ENCODE results near the gene CDC42.

Gene CDC42

GRCh38 chr1:22038036-22038435, 14.5 kb upstream of the CDC42 start:
- FAIRE-seq: no peak

- no peak for FAIRE-seq
Observed at GRCh38 chr1:22039594-22040285, 12.8 kb upstream of the CDC42 start.

- no peak for FAIRE-seq
Observed at GRCh38 chr1:22040286-22040623, 12.3 kb upstream of the CDC42 start.

GRCh38 chr1:22041505-22041904, 11.0 kb upstream of the CDC42 start:
- no peak for FAIRE-seq

GRCh38 chr1:22043198-22043769, 9.2 kb upstream of the CDC42 start:
- FAIRE-seq: no peak

DNA sequence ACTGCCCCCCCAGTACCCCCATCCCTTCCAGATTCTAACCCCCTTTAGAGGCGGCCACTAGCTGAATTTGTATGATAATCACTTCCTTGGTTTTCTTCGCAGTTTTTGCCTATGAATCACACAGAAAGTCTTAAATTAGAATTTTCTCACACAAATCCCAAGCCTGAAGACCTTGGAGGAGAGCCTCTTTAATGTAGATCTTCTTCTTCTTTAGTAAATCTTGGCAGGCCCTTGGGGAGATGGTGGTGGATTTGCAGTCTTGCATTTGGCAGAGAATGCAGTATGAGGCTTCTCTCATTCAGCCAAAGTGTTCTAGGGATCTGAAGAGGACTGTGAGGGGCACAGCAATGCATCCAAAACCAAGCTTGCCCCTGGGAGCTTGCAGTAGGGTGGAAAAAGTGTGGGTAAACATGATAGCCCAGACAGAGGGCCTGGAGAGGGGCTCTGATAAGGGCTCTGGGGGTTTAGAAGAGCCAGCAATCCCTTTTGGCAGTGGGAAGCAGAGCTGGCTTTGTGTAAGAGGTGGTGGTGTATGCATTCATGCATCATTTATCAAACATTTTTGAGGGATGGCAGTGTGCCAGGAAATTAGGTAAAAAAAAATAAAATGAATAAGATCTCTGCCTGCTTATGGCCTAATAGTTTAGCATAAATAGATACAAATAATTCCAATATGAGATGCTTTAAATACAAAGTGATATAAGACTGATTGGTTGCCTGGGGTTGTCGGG, 7.7 kb upstream of the CDC42 start:
- FAIRE-seq: no peak

GRCh38 chr1:22045604-22046228, 6.8 kb upstream of the CDC42 start:
- FAIRE-seq: no peak

- no peak for FAIRE-seq
Observed at GRCh38 chr1:22048351-22049192, 3.9 kb upstream of the CDC42 start.

DNA sequence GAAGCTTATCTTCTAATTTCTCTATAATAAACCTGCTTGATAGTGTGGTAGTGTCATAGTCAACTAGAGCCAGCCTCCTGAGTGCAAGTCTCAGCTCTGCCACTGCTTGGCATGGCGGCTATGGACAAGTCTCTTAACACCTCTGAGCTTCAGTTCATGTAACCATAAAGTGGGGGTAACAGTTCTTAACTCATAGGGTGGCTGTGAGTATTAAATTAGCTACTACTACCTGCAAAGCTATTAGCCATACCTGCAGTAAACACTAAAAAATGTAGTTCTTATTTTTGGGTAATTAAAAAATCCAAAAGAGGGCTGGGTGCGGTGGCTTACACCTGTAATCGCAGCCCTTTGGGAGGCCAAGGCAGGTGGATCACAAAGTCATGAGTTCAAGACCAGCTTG, 2.2 kb upstream of the CDC42 start:
- no peak for FAIRE-seq

DNA sequence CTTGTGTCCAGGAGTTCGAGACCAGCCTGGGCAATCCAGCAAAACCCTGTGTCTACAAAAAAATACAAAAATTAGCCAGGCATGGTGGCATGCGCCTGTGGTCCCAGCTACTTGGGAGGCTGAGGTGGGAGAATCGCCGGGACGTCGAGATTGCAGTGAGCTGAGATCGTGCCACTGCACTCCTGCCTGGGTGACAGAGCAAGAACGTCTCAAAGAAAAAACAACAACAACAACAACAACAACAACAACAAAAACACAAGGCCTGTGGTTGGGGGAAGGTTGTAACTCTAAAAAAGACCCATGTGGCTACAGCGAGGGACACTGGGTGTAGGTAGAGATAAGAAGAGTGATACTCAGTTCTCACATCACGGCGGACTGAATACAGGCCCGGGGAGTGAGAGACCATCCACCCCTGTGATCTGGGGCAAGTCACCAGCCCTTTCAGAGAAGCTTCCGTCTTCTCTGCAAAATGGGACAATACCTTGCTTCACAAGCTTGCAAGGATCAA, 848 bp upstream of the CDC42 start:
- FAIRE-seq: no peak

DNA sequence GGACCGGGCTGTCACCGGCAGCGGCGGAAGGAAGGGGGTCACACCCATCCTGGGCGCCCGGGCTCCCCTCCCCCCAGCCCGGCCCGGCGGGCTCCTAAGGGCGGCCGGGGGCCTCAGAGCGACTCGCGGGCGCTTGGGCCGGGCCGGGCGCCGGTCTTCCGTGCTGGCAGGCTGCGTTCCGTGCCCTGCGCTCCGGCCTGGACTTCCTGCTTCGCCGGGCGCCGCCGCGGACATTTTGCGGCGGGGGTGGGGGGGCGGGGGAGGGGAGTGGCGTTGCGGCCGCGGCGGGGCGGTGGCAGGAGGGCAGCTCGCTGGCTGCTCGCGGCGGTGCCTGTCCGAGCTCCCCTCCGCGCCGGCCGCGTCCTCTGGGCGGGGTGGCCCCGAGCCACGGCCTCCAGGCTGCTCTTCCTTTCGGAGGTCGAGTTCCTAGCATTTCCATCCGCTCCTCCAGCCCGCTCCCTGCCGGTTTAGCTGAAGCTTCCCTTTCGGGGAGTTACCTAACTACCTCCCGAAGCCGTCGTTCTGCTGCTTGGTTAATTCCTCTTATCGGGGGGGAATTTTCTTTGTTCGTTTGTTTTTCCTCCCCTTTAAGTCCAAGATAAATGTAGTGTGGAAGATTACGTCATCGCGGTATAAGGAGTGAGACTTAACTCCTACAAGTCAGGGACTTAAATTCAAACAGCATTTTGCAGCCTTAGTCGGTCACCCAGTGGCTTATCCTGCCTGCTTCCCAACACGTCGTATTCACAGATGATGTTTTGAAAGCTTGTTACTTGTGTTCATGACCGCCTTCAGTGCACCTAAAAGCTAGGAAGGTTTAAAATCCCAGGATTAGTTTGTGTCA, 730 bp downstream of the CDC42 start:
- FAIRE-seq: no peak

DNA sequence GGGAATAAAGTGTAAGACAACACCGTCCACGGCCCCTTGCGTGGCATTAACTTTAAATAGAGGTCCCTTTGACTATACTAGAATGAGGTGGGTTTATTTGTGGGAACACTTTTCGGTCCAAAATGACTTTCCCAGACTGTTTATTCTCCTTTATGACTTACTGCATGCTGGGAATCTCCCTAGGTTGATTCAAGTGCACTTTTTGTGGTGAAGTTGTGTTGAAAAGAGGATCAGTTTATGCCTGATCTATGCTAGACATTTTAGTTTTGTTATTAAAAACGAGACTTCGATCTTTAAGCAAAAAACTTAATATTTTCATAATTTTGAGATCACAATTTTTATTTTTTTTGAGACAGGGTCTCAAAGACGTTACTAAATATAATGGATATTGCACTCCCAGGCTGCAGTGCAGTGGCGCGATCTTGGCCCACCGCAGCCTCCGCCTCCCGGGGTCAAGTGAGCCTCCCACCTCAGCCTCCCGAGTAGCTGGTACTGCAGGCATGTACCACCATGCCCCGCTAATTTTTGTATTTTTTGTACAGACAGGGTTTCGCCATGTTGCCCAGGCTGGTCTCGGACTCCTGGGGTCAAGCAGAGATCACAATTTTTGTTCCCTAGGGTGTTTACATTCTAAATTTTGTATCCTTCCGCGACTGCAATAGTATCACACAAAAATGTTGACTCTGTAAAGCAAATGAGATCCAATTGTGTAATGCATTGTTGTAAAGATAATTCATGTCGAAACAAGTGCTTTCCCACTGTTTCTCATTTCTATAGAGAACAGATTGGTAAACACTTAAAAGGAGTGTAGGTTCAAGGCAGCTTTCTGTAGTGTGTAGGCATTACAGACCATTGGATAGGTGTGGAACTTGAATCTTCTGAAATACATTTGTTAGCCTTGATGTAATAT, 1.6 kb downstream of the CDC42 start:
- no peak for FAIRE-seq

- FAIRE-seq: no peak
Observed at GRCh38 chr1:22055463-22055862, 3.0 kb downstream of the CDC42 start.

DNA sequence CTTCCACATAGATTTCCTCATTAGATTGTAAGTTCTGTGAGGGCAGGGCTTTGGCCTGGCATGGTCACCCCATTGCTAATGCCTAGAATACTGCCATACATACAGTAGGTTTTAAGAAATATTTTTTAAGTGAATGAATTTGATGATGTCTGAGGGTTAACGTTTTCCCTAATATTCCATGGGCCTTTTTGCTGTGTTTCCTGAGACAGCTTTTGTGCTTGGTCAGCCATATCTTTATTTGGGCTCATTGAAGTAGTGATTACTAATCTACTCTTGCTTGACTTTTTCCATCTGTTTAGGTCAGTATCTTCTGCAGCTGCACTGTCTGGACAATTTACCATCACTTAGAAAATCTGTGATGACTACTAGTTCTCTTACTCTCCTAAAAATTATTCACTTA, 3.5 kb downstream of the CDC42 start:
- FAIRE-seq: no peak

GRCh38 chr1:22056936-22057335, 4.4 kb downstream of the CDC42 start:
- no peak for FAIRE-seq

- FAIRE-seq: no peak
Observed at GRCh38 chr1:22057861-22058260, 5.4 kb downstream of the CDC42 start.

DNA sequence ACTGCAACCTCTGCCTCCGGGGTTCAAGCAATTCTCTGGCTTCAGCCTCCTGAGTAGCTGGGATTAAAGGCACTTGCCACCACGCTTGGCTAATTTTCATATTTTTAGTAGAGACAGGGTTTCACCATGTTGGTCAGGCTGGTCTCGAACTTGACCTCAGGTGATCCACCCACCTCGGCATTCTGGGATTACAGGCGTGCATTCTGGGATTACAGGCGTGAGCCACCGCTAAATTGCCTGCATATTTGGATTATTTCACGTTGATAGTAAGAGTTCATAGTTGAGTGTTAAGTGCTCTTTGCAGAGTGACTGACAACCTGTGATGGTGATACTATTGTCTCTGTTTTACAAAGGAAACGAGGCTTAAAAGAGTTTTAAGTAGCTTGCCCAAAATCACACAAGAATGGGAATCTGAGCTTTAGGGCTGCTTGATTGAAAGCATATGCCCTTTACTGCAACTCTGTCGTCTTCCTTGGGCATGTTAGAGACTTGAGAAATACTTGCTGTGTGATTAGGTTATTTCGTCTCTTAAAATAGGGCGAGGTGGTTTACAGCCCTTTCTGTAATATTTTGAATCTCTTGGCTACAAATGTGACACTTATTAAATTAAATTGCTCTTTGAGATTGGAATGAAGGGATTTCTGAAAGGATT, 12.4 kb downstream of the CDC42 start:
- no peak for FAIRE-seq

DNA sequence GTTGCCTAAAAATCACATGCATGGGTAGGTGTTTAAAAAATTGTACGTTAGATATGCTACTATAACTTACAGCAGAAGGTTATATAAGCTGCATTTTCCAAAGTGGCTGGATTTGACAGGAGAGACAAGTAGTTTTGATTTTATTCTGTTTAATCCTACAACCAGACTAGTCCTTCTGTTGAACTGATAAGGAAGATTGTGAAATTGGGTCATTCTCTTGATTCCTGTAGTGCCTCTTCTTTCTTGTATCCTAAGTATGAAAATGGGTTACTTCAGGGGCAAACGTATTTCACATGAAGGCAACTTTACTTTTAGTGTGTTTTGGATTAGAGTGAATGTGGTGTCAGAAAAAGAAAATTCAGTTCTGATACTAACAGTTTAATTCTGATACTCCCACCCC, 19.0 kb downstream of the CDC42 start:
- no peak for FAIRE-seq

DNA sequence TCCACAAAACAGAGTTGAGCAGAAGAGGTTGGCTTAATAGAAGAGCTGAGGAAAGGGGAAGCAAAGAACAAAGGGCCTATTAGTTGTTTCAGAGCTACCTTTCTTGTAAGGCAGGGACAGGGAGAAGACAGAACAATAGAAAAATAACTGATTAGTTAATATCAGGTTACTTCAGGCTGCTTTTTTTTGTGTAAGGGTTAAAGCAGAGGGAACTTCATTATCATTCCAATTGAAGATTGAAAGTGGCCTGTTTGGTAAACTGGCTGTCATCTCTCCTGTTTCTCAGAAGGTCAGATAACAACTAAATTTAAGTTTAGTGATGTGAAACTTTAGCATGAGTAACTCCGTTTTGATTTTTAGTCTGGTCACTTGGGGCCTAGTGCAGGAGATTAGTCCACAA, 22.3 kb downstream of the CDC42 start:
- no peak for FAIRE-seq

GRCh38 chr1:22075718-22076117, 23.2 kb downstream of the CDC42 start:
- FAIRE-seq: no peak
